ENCODE results near the gene CEP192.

GRCh38 chr18:13076886-13077285 lies 85.7 kb downstream of the CEP192 start:
- no peak for TF ChIP-seq CTCF (IDR thresholded peaks at IDR 0.05)
- TF ChIP-seq POLR2A (IDR thresholded peaks at IDR 0.05), result no peak

Measured in testis (tissue), 2 donors.